Neutrophil (primary cell): ENCODE data around the gene PAPOLA.

Experiments used
- H3K27ac ChIP-seq: fragments of 200-600 bp; sonication (generic); 2 replicates; pipeline ENCODE4 v1.5.1; 2016; ENCODE audit warnings: mild to moderate bottlenecking, moderate library complexity
- H3K27me3 ChIP-seq: fragments of 200-600 bp; sonication (generic); 2 replicates; pipeline ENCODE4 v1.6.0; 2016; ENCODE audit warnings: mild to moderate bottlenecking
- H3K36me3 ChIP-seq: fragments of 200-600 bp; sonication (generic); 2 replicates; pipeline ENCODE4 v1.5.1; 2017
- H3K4me1 ChIP-seq, 2 experiments: fragments of 200-600 bp in 1 of 2; sonication (generic) in 1 of 2; 1 replicate in 1 of 2; 2 replicates in 1 of 2; pipeline versions ENCODE4 v1.5.1 to v1.6.1; 2013 to 2016; ENCODE audit warnings: low read depth in 1 of 2, low read length in 1 of 2, mild to moderate bottlenecking in 1 of 2, moderate library complexity in 1 of 2; ENCODE audit not compliant: control insufficient read depth in 1 of 2, insufficient read depth in 1 of 2
- H3K4me3 ChIP-seq, 2 experiments: fragments of 200-600 bp in 1 of 2; sonication (generic) in 1 of 2; 1 replicate in 1 of 2; 2 replicates in 1 of 2; pipeline ENCODE4 v1.5.1; 2013 to 2016; ENCODE audit warnings: low read depth in 1 of 2, low read length in 1 of 2, mild to moderate bottlenecking in 1 of 2, moderate library complexity in 1 of 2
- H3K9me3 ChIP-seq: fragments of 200-600 bp; sonication (generic); 2 replicates; pipeline ENCODE4 v1.5.1; 2016
- CTCF ChIP-seq: fragments of 200-600 bp; sonication (generic); IDR thresholded peaks from 2 replicates; pipeline ENCODE4 v1.5.1; 2016; ENCODE audit warnings: antibody characterized with exemption

Gene PAPOLA

GRCh38 chr14:96494331-96494730, 7.9 kb upstream of the PAPOLA start:
- Histone ChIP-seq H3K4me3 (no peak overlapping the region), H3K27ac (no peak overlapping the region)
- TF ChIP-seq CTCF = no peak

GRCh38 chr14:96497087-96497486, 5.1 kb upstream of the PAPOLA start:
- Histone ChIP-seq H3K9me3 (no peaks in the 10 kb centered on the region), H3K27me3 (peaks cover 20% of the 10 kb centered on the region), H3K36me3 (no peaks in the 10 kb centered on the region), H3K4me1 (peaks cover 10 to 17% of the 10 kb centered on the region in 2 experiments), H3K4me3 (no peak overlapping the region), H3K27ac (no peak overlapping the region)
- TF ChIP-seq CTCF = no peak

More at GRCh38 chr14:96494331-96494730, 7.9 kb upstream of the PAPOLA start:
- Histone ChIP-seq H3K4me1 (peaks cover 0 to 6% of the 10 kb centered on the region in 2 experiments), H3K27me3 (peaks cover 26% of the 10 kb centered on the region), H3K9me3 (no peaks in the 10 kb centered on the region), H3K36me3 (no peaks in the 10 kb centered on the region)

GRCh38 chr14:96497586-96497985, 4.6 kb upstream of the PAPOLA start:
- no peak overlapping the region for H3K27ac ChIP-seq
- no peaks in the 10 kb centered on the region for H3K9me3 ChIP-seq
- H3K36me3 ChIP-seq = no peaks in the 10 kb centered on the region
- TF ChIP-seq CTCF = no peak
- H3K4me1 ChIP-seq = peaks cover 10 to 17% of the 10 kb centered on the region in 2 experiments
- no peak overlapping the region for H3K4me3 ChIP-seq
- peaks cover 18% of the 10 kb centered on the region for H3K27me3 ChIP-seq

- H3K27me3 ChIP-seq = peaks cover 18% of the 10 kb centered on the region
- peak overlapping the region; percentile 93 for H3K27ac ChIP-seq
- H3K4me1 ChIP-seq = peaks cover 40 to 42% of the 10 kb centered on the region in 2 experiments
- H3K36me3 ChIP-seq = no peaks in the 10 kb centered on the region
- H3K9me3 ChIP-seq = no peaks in the 10 kb centered on the region
- H3K4me3 ChIP-seq = peak overlapping the region; percentile 78 to 81
- TF ChIP-seq CTCF = no peak
Observed at GRCh38 chr14:96501217-96501739, 904 bp upstream of the PAPOLA start.

- peak overlapping the region; percentile 78 to 81 for H3K4me3 ChIP-seq
- TF ChIP-seq CTCF = no peak
- H3K27me3 ChIP-seq = peaks cover 11% of the 10 kb centered on the region
- peaks cover 39 to 40% of the 10 kb centered on the region in 2 experiments for H3K4me1 ChIP-seq
- H3K27ac ChIP-seq = peak overlapping the region; percentile 93
- H3K36me3 ChIP-seq = no peaks in the 10 kb centered on the region
- no peaks in the 10 kb centered on the region for H3K9me3 ChIP-seq
Observed at GRCh38 chr14:96502621-96503305, 581 bp downstream of the PAPOLA start.
